ENCODE data around the gene METTL9.

The METTL9 gene

DNA sequence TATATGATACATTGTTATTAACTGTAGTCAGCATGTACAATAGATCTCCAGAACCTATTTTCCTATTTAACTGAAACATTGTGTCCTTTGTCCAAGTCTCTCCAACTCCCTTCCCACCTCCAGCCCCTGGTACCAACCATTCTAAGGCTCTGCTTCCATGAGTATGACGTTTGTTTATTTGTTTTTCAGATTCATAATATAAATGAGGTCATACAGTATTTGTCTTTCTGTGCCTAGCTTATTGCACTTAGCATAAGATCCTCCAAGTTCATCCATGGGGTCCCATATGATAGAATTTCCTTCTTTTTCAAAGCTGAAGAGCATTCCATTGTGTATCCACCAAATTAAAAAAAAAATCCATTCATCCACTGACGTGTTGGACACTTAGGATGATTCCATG lies 103.8 kb downstream of the METTL9 start:
- in situ Hi-C loops (cut with MboI; ENCODE audit: low sequenced_read_pairs) = loop anchor here (25.0 kb wide), 1 partner anchor 116 kb away; the partner anchor contains the start of gene METTL9

DNA sequence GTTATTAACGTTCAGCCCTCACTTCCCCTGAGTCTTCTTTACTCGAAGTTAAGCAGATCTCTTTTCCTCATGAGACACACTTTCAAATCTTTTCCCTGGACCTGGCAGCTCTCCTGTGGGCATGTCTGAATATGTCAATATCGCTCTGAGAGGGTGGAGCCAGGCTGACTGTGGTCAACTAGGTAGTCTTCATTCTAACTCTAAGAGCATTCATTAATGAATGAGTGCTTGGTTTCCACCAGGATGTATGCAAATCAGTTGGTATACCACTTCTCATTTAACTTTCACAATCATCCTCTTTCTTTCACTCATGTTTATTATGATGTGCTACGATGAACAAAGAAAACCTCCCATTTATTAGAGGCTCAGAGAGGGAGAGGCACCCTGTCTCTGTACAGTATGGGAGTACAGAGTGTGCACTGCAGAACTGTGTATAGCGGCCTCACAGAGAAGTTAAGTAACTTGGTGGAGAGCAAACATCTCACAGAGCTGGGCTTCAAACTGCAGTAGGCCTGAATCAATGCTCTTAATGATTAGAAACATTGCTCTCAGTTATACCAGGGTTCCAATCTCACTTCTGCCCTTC lies 104.3 kb downstream of the METTL9 start:
- in situ Hi-C loops (cut with MboI; ENCODE audit: low sequenced_read_pairs) = loop anchor here (25.0 kb wide), 1 partner anchor 116 kb away; the partner anchor contains the start of gene METTL9

GRCh38 chr16:21704266-21704665 lies 104.9 kb downstream of the METTL9 start:
- in situ Hi-C loops (cut with MboI; ENCODE audit: low sequenced_read_pairs) = loop anchor here (25.0 kb wide), 1 partner anchor 117 kb away; the partner anchor contains the start of gene METTL9

DNA sequence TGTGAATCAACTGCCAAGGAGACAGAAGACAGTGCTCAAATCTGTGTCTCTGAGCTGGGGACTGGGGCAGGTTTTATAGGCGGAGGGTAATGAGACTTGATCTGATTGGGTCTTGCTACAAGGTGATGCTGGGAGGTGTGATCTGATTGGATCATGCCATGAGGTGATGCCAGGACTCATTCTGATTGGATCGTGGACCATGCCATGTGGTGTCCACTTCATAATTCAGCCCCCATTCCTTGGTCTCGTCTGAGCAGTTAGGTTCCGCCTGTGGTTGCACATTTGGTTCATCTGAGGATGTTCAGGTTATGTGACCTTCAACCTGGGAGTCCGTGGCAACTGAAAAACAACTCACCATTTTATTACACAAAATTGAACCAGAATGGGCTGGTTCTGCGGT lies 105.4 kb downstream of the METTL9 start:
- in situ Hi-C loops (cut with MboI; ENCODE audit: low sequenced_read_pairs) = loop anchor here (25.0 kb wide), 1 partner anchor 117 kb away; the partner anchor contains the start of gene METTL9

Data from HL-60/S4 treated with phorbol 12-myristate 13-acetate at 8.2 ng/mL for 4 days and 3 days (cell line).